NOMO-1 treated with dmso at 0.1 percent for 144 hours (cell line): ENCODE data around the gene IGFL2.
"Not testable (repeated sequence)": the region's sequence is repeated elsewhere in the genome, so short reads cannot be mapped to it uniquely, and the experiment has no call there.

ENCODE experiments used
- DNase-seq: peaks from one replicate; lab custom pipeline; 2025; ENCODE audit not compliant: unreplicated experiment; lab: John Stamatoyannopoulos, UW

Gene IGFL2

DNA sequence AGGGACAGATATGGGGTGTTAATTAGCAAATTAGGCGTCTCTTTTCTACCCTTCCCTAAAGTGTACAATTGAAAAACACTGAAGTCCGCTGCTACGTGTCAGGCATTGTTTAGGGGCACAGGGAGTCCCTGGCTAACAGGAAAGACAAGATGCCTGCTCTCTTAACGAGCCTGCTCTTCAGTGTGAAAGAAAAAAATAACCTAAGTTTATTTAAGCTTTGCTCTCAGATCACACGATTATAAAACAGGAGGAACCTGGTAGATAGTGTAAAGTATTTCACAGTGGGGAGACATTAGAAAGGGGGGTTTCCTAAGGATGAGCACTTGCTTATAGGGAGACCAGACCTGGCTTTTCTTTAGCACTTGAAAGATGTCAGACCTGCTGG lies 38.7 kb downstream of the IGFL2 start:
- no peak for DNase-seq

DNA sequence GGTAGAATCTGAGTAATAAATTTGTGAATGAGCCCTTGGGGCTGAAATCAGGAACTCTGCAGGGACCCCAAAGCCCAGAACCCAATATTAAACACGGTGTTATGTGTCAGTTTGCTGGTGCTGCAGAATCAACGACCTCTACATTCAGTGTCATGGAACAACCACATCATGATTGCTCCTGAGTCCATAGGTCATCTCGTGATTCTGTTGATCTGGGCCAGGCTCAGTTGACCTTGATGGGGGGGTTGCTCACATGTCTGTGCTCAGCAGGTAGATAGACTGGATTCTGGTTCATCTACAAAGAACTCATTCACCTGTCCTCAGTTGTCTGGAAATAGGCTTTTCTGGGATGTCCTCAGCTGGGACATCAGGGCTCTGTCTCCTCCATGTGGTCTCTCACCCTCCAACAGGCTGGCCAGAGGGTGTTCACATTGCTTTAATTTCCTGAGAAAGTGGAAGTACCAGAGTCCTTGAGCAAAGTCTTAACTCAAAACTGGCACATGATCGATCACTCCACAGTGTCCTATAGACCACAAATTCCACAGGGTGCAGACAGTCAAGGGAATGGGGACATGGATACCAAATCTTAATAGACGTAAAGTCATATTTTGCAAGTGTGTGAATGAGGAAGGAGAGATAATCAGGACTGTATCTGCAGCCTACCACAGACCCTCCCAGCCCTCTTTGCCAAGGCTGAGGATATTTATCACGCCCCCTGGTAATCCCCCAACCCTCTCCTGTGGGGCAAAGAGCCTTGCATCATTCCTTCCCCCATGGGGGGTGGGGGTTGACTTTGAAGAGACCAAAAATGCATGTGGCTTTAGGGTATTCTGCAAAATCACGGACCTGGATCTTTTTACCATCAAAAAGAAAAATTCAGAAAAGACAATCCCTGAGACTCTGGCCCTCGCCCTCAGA lies 42.2 kb downstream of the IGFL2 start:
- no peak for DNase-seq

DNA sequence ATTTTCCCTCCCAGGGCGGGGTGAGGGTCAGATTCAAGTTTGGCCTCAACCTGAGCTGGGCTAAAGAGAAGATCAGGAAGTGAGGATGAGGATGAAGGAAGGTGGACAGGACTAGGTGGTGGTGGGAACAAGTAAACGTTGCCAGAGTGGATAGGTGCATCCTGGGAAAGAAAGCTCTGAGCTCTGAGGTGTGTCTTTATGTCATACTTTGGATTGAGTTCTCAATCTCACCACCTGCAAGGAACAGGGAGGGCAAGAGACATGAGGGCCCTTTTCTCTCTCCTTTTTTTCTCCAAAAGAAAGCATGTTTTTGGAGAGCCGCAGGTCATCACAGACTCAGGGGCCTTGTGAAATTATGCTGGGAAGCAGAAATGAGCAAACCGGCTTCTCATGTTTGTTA lies 43.3 kb downstream of the IGFL2 start:
- DNase-seq = no peak

DNA sequence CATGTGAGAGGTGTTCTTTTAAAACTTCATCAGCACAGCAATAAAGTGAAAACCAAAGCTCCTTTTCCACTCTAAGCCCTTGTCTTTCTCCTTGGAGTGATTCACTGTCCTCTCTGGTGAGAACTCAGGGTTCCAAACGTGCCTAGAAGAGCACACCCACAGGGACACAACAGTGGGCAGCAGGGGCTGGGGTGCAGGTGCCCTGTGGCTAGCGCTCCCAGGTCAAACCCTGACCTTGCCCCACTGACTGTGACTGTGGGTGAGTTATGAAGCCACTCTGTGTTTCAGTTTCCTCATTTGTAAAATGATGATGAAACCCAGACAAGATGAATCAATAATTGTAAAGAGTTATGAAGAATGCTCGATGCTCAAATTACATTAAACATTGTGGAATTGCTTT lies 43.9 kb downstream of the IGFL2 start:
- DNase-seq = peak; percentile 23

DNA sequence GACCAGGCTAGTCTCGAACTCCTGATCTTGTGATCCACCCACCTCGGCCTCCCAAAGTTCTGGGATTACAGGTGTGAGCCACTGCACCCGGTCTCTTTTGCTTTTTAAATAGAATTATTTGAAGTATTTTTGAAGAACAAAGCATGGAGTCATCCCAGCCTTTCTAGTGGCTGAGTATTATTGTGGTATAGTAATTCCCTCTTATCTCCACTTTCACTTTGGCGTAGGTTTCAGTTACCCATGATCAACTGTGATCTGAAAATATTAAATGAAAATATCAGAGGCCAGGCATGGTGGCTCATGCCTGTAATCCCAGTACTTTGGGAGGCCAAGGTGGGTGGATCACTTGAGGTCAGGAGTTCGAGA lies 44.6 kb downstream of the IGFL2 start:
- not testable (repeated sequence) for DNase-seq

DNA sequence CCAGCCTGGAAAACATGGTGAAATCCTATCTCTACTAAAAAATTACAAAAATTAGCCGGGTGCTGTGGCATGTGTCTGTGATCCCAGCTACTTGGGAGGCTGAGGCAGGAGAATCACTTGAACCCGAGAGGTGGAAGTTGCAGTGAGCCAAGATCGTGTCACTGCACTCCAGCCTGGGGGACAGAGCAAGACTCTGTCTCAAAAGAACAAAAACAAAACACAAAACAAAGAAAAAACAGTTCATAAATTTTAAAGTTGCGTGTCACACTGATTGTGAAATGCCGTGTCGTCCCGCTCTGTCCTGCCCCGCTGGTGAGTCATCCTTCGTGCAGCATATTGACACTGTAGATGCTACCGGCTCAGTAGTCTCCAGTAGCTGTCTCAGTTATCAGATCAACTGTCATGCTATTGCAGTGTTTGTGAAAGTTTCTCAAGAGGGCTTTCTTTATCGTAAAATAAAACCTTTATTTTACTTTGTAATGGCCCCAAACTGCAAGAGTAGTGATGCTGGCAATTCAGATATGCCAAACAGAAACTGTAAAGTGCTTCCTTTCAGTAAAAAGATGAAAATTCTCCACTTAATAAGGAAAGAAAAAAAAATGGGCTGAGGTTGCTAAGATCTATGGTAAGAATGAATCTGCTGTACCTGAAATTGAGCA lies 45.1 kb downstream of the IGFL2 start:
- peak; percentile 74 for DNase-seq

DNA sequence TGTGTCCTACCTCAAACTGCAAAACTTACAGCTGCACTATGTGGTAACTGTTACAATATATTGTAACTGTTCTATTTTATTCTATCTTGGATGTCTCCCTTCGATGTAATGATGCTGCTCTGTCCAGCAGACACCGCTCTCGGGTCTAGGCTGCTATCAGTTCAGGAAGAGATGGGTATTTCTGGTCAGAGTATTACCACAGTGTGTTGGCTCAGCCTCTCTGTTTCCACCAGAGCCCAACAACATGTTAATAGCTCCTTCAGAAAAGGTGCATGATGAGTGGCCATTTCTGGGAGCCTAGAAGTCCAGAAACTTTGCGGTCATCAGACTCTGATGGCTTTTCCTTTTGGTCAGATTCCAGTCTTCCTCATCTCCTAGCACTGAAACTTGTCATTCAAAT lies 45.6 kb downstream of the IGFL2 start:
- DNase-seq = no peak

DNA sequence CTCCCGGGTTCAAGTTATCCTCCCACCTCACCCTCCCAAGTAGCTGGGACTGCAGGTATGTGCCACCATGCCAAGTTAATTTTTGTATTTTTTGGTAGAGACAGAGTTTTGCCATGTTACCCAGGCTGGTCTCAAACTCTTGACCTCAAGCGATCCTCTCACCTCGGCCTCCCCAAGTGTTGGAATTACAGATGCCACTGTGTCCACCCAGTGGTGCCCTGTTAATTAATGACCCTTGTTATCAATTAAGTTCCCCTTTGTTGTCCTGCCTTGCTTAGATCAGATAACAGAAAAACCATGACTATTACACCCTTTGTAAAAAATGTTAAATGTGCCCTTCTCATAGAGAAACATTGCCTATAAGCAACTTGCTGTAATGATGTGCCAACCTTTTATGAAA lies 47.1 kb downstream of the IGFL2 start:
- DNase-seq = no peak

DNA sequence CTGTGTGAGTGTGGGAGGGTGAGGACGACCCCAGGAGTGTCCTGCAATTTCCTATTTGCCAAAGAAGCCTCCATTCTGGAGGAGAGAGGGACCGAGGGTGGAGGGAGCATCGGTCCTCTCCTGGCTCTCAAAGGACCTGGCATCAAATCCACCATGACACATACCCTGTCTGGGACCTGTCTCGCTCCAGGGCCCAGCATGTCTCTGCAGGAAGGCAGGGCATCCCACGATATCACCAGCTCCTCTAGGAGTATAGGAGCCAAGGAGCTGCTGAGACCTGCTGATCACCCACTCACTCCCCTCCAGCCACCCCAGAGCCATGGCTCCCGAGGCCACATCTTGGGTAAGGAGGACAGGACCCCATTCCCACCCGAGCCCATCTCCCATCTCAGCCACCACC lies 47.9 kb downstream of the IGFL2 start:
- DNase-seq = not testable (repeated sequence)

DNA sequence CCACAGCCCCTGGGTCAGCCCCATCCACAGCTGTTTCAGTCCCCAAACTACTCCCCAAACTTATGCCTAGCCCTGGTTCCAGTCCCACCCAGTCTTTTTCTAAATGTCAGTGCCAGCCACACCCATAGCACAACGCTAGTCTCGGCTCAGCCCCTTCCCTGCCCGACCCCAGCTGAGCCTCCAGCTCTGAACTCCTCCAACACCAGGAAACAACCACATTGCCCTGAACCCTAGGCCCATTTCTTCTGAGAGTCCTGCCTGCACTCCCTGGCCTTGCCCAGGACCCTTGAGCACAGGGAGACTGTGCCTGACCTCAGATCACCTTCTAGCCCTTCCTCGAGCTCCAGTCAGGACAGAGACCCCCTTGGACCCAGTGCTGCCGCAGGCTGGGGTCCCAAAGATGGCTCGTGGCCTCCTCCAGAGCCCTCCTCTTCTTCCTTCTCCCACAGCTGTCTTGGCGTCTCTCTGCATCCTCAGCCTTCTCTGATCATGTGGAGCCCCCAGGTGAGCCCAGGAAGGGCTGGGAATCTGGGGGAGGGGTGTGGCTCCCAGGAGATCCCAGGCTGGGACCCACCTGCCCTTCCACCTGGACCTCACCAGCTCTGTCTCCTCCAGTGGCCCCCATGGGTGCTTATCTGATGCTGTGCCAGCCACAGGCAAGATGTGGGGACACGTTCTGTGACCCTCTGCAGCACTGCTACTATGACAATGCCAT lies 48.5 kb downstream of the IGFL2 start:
- no peak for DNase-seq

DNA sequence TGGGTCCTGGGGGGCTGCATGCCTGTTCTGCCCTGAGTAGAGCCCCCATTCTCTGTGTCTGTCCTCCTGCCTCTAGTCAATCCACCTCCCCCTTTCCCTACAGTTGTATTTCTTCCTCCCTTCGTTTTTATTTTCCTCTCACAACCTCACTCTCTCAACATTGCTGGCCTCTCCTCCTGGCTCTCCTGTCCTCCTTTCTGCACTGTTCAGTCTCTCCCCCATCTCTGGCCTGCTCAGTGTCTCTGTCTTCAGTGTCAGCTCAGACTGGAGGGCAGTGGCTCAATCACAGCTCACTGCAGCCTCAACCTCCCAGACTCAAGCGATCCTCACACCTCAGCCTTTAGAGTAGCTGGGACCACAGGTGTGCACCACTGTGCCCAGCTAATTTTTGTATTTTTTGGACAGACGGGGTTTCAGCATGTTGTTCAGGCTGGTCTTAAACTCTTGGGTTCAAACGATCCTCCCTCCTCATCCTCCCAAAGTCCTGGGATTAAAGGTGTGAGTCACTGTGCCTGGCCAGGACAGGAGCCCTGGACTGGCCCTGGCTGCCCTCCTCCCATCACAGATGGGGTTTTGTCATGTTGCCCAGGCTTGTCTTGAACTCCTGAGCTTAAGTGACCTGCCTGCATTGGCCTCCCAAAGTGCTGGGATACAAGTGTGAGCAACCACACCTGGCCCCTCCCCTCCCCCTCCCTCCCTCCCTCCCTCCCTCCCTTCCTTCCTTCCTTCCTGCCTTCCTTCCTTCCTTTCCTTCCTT lies 49.5 kb downstream of the IGFL2 start:
- DNase-seq = no peak

DNA sequence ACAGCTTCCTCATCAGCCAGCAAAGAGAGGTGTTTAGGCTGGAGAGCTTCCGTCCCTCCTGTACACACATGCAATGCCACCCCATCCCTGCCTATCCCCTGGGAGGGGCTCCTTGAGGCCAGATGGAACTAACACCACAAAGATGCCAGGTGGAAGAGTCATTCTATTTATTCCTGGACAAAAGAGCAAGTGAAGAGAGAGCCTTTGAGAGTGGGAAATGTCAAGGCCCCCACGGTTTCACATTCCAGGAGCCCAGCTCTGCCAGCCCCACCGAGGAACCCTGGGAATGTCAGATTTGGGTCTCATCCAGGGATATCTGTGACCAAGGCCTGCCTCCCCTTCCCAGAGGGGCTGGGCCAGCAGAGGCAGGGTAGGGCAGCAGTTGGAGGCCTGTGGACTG lies 50.7 kb downstream of the IGFL2 start:
- no peak for DNase-seq

DNA sequence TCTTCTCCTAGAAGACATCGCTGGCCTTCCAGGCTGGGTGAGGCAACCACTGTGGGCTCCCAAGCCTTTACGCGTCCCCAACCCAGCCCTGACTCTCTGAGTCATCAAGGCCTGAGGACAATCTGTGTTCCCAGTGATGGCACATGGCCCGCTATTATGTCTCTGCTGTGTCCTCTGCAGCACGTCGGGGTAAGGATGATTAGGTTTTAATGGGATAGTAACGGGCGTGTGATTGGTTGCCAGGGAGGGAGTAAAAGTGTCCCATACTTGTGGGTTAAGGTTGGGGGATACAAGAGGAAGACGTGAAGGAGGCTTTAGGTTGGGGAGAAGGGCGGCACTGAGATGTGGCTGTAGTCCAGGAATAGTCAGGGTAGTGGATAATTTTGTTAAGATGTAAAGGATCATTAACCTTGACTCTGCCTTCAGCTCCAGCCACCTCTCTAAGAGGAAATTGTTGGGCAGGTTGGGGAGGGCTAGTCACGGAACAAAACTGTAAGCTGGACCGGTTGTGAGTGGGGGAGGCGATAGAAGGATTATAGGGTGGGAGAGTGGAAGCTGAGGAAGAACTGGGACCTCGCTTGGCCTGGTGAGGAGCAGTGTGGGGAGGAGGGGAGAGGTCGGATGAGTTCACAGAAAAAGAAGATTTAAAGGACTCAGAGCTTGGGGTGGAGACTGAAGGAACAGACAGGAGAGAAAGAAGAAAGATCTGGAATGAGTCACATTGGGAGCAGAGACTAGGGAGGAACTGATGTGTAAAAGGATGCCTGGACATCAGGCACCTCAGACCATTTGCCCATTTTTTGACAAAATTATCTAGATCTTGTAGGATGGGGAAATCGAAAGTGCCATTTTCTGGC lies 53.6 kb downstream of the IGFL2 start:
- no peak for DNase-seq

DNA sequence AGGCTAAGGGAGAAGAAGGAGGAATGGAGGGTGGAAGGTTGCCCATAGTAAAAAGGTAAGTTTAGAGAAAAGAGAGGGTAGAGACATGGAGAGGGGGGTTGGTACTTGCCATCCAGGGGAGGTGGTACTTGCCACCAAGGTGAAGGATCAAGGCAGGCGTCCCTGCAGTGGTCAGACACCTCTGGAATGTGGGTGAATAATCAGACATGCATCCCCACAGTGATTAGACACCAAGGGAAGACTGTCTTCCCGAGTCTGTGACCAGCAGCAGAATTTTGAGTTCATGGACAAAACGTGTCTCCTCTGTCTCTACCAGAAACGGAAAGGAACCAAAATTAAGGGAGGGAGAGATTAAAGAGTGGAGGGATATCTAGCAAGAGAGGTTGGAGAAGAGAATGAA lies 54.4 kb downstream of the IGFL2 start:
- DNase-seq = no peak

DNA sequence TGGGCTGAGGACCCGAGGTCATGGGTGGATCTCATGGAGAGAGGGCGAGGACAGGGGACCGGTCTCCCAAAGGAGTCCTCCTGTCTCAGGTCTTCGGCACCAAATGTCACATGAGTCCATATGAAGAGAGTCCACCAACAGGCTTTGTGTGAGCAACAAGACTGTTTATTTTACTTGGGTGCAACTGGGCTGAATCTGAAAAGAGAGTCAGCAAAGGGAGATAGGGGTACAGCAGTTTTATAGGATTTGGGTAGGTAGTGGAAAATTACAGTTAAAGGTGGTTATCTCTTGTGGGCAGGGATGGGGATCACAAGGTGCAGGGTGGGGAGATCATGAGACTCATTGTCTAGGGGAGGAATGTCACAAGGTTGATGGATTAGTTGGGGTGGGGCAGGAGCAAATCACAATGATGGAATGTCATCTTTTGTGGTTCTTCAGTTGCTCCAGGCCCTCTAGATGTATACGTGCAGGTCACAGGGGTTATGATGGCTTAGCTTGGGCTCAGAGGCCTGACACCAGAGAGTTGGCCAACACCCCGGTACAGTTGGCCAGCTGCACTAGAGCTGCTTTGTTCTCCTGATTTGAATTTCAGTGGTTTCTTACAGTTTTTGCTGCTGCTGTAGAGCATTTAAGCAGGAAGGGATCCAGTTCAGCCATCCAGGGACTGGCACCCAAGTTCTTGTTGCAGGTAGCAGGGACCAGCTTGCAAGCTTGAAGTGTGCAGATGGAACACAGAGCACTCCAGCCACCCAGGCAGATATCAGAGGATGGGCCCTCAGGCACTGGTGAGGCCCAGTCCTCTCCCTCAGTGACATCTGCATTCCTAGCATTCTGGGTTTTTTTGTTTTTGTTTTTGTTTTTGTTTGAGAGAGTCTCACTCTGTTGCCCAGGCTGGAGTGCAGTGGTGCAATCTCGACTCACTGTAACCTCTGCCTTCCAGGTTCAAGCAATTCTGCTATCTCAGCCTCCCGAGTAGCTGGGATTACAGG lies 55.1 kb downstream of the IGFL2 start:
- no peak for DNase-seq

DNA sequence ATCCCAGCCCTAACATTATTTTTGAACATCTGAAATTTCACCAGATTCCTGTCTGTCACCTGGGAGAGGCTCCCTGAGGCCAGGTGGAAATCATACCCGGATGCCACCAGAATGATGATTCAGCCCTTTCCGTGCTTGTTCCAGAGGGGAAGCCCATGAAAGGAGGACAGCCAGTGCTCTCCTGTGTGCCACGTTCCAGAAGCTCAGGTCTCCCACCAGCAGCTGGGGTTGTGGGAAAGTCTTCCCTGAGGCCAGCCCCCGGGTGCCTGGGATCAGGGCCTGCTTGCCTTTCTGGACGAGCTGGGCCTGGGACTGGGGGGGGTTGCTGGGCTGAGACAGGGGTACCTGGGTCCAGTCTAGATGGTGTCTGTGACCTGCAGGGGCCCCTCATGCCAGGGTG lies 56.0 kb downstream of the IGFL2 start:
- DNase-seq = no peak

DNA sequence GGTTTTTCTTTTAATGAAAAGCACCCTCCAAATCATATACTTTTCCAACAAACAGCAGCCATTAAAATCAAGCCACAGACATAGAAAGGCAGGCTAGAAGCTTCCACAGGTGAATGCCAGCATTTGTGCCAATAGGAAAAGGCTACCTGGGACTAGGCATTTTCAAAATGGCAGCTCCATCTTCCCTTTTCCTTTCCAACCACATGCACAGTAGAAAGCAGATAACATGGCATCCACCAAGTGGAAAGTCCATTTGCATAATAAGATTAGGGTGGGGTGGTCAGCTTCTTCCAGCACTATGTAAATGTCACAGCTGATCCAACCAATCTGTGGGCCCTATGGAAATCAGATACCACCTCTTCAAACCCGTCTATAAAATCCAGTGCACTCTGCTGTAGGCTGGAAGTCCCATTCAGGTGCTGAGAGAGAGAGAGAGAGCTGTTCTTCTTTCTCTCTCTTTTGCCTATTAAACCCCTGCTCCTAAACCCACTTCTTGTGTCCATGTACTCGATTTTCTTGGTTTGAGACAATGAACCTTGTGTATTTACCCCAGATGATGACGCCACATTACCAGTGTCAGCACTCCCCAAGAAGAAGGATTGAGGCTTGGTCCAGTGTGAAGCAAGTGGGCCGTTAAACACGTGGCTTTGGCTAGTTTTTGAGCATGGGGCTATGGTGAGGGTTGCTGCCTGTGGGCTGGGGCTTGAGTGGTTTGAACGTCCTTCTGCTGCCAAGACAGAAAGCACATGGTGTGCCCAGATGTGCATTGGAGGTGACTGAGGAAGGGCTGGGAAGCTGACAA lies 57.3 kb downstream of the IGFL2 start:
- no peak for DNase-seq

DNA sequence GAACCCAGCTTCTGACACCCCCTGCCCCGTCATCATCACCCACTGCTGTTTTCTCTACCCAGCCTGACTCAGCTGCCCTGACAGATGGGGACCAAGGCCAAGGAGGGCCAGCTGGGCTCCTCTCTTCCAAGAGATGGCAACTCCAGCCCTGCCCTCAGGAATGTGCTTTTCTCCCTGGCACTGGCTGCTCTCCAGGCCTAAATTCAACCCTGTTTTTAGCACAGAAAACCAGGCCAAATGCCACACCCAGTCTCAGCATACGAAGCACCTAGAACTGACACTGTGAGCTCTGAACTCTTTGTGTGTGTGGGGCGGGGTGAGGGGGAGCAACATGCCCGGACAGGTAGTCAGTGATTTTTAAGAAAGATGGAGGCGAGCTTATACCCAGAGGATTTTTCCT lies 58.1 kb downstream of the IGFL2 start:
- no peak for DNase-seq
